Progenitor cell of endocrine pancreas (in vitro differentiated cells): ENCODE results near the gene HSPA8. TPM values are rescaled to one million over a fixed set of nuclear protein-coding genes. Genes with fewer than 3 reads are reported as not detected.

Experiments used
- DNase-seq: peaks from one replicate; pipeline ENCODE4 v3.0.0; 2021; ENCODE audit warnings: low spot score; ENCODE audit not compliant: unreplicated experiment
- H3K27ac Mint-ChIP-seq: 2 replicates; pipeline ENCODE4 v1.8.0; 2021; ENCODE audit warnings: mild to moderate bottlenecking, moderate library complexity, mixed read lengths
- H3K27me3 Mint-ChIP-seq: 2 replicates; pipeline ENCODE4 v1.8.0; 2021; ENCODE audit warnings: mixed read lengths
- H3K36me3 Mint-ChIP-seq: 2 replicates; pipeline ENCODE4 v1.8.0; 2022; ENCODE audit warnings: mixed read lengths; ENCODE audit not compliant: insufficient read depth
- H3K4me1 Mint-ChIP-seq: 2 replicates; pipeline ENCODE4 v1.8.0; 2021; ENCODE audit warnings: low read depth, mixed read lengths
- H3K4me3 Mint-ChIP-seq: 2 replicates; pipeline ENCODE4 v1.8.0; 2021; ENCODE audit warnings: low read depth, mild to moderate bottlenecking, moderate library complexity, mixed read lengths
- H3K9me3 Mint-ChIP-seq: 2 replicates; pipeline ENCODE4 v1.8.0; 2021; ENCODE audit warnings: low read depth, mixed read lengths
- CTCF ChIP-seq: fragments of 200-600 bp; sonication (generic); IDR thresholded peaks from one replicate; pipeline ENCODE4 v1.5.0; 2021; ENCODE audit warnings: antibody characterized with exemption, mild to moderate bottlenecking; ENCODE audit not compliant: unreplicated experiment
- total RNA-seq: library from RNA; stranded (reverse); gene quantifications from 2 replicates; pipeline ENCODE4 v1.2.1, GENCODE V29; 2021

HSPA8 gene
- total RNA-seq, 1 donor from 2014 or later = 1,140 TPM

- H3K9me3 Mint-ChIP-seq = no peaks in the 10 kb centered on the region
- no peak overlapping the region for H3K4me3 Mint-ChIP-seq
- TF ChIP-seq CTCF = no peak
- DNase-seq = no peak
- no peaks in the 10 kb centered on the region for H3K36me3 Mint-ChIP-seq
- peaks cover 2% of the 10 kb centered on the region for H3K4me1 Mint-ChIP-seq
- no peak overlapping the region for H3K27ac Mint-ChIP-seq
- no peaks in the 10 kb centered on the region for H3K27me3 Mint-ChIP-seq
Observed at GRCh38 chr11:123040111-123040432, 21.9 kb downstream of the HSPA8 start.

- no peak for TF ChIP-seq CTCF
- H3K9me3 Mint-ChIP-seq = no peaks in the 10 kb centered on the region
- H3K36me3 Mint-ChIP-seq = no peaks in the 10 kb centered on the region
- peaks cover 4% of the 10 kb centered on the region for H3K27me3 Mint-ChIP-seq
- no peak for DNase-seq
- H3K4me1 Mint-ChIP-seq = peaks cover 2% of the 10 kb centered on the region
- no peak overlapping the region for H3K4me3 Mint-ChIP-seq
- H3K27ac Mint-ChIP-seq = no peak overlapping the region
Observed at GRCh38 chr11:123035831-123036230, 26.1 kb downstream of the HSPA8 start.

GRCh38 chr11:123034597-123034996, 27.3 kb downstream of the HSPA8 start:
- H3K27me3 Mint-ChIP-seq = peaks cover 7% of the 10 kb centered on the region
- no peak overlapping the region for H3K27ac Mint-ChIP-seq
- no peaks in the 10 kb centered on the region for H3K36me3 Mint-ChIP-seq
- no peak for TF ChIP-seq CTCF
- peaks cover 7% of the 10 kb centered on the region for H3K4me1 Mint-ChIP-seq
- H3K9me3 Mint-ChIP-seq = no peaks in the 10 kb centered on the region
- no peak overlapping the region for H3K4me3 Mint-ChIP-seq
- DNase-seq = no peak

- no peak for DNase-seq
- Mint-ChIP-seq H3K27ac (no peak overlapping the region), H3K36me3 (no peaks in the 10 kb centered on the region), H3K9me3 (no peaks in the 10 kb centered on the region), H3K27me3 (peaks cover 13% of the 10 kb centered on the region), H3K4me3 (no peak overlapping the region), H3K4me1 (peaks cover 7% of the 10 kb centered on the region)
- TF ChIP-seq CTCF = no peak
Observed at GRCh38 chr11:123033895-123034294, 28.0 kb downstream of the HSPA8 start.

GRCh38 chr11:123030517-123030916, 31.4 kb downstream of the HSPA8 start:
- no peak for DNase-seq
- Mint-ChIP-seq H3K27ac (no peak overlapping the region), H3K4me3 (no peak overlapping the region), H3K36me3 (no peaks in the 10 kb centered on the region), H3K4me1 (peaks cover 7% of the 10 kb centered on the region), H3K9me3 (no peaks in the 10 kb centered on the region), H3K27me3 (peaks cover 27% of the 10 kb centered on the region)
- no peak for TF ChIP-seq CTCF
